T47D (cell line): Measurements from ENCODE around the gene SETD6.
"Not testable (repeated sequence)": the region's sequence is repeated elsewhere in the genome, so short reads cannot be mapped to it uniquely, and the experiment has no call there.

Source experiments
- DNase-seq, 2 experiments: peaks; one replicate each; pipeline versions ENCODE4 v3.0.0 to v3.0.0-alpha.2; 2011 to 2012; ENCODE audit warnings: low read depth in 1 of 2, low spot score in 1 of 2
- JUND ChIP-seq: IDR thresholded peaks from 2 replicates; pipeline ENCODE4 v1.6.1; 2012; ENCODE audit warnings: low read depth
- in situ Hi-C: cut with HindIII; loops from 2 replicates; pipeline ENCODE4 v1.10.0; 2016; ENCODE audit warnings: low sequenced_read_pairs, low pct_unique_long_range_greater_than_20kb

Gene SETD6

GRCh38 chr16:58548378-58548777 lies 33.1 kb downstream of the SETD6 start:
- TF ChIP-seq JUND: no peak
- DNase-seq: no peak
- in situ Hi-C loops: no loop called here

- in situ Hi-C loops: no loop called here
- TF ChIP-seq JUND: no peak
- no peak for DNase-seq
Observed at GRCh38 chr16:58551496-58551895, 36.2 kb downstream of the SETD6 start.

- in situ Hi-C loops: no loop called here
- TF ChIP-seq JUND: no peak
- no peak for DNase-seq
Observed at GRCh38 chr16:58556678-58557077, 41.4 kb downstream of the SETD6 start.

GRCh38 chr16:58563235-58563634 lies 47.9 kb downstream of the SETD6 start:
- DNase-seq: no peak
- TF ChIP-seq JUND: no peak
- in situ Hi-C loops: no loop called here

- in situ Hi-C loops: no loop called here
- TF ChIP-seq JUND: no peak
- DNase-seq: no peak
Observed at GRCh38 chr16:58563775-58564174, 48.5 kb downstream of the SETD6 start.

- DNase-seq, in situ Hi-C loops: not testable (repeated sequence)
Observed at GRCh38 chr16:58565697-58566096, 50.4 kb downstream of the SETD6 start.
